ENCODE results near the gene OPN3.

Gene OPN3

GRCh38 chr1:241589521-241589920 lies 50.6 kb downstream of the OPN3 start (continued):
- TF ChIP-seq, protein P1, sequence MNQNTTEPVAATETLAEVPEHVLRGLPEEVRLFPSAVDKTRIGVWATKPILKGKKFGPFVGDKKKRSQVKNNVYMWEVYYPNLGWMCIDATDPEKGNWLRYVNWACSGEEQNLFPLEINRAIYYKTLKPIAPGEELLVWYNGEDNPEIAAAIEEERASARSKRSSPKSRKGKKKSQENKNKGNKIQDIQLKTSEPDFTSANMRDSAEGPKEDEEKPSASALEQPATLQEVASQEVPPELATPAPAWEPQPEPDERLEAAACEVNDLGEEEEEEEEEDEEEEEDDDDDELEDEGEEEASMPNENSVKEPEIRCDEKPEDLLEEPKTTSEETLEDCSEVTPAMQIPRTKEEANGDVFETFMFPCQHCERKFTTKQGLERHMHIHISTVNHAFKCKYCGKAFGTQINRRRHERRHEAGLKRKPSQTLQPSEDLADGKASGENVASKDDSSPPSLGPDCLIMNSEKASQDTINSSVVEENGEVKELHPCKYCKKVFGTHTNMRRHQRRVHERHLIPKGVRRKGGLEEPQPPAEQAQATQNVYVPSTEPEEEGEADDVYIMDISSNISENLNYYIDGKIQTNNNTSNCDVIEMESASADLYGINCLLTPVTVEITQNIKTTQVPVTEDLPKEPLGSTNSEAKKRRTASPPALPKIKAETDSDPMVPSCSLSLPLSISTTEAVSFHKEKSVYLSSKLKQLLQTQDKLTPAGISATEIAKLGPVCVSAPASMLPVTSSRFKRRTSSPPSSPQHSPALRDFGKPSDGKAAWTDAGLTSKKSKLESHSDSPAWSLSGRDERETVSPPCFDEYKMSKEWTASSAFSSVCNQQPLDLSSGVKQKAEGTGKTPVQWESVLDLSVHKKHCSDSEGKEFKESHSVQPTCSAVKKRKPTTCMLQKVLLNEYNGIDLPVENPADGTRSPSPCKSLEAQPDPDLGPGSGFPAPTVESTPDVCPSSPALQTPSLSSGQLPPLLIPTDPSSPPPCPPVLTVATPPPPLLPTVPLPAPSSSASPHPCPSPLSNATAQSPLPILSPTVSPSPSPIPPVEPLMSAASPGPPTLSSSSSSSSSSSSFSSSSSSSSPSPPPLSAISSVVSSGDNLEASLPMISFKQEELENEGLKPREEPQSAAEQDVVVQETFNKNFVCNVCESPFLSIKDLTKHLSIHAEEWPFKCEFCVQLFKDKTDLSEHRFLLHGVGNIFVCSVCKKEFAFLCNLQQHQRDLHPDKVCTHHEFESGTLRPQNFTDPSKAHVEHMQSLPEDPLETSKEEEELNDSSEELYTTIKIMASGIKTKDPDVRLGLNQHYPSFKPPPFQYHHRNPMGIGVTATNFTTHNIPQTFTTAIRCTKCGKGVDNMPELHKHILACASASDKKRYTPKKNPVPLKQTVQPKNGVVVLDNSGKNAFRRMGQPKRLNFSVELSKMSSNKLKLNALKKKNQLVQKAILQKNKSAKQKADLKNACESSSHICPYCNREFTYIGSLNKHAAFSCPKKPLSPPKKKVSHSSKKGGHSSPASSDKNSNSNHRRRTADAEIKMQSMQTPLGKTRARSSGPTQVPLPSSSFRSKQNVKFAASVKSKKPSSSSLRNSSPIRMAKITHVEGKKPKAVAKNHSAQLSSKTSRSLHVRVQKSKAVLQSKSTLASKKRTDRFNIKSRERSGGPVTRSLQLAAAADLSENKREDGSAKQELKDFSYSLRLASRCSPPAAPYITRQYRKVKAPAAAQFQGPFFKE (tag by site-specific recombination; IDR thresholded peaks at IDR 0.05; ENCODE audit: borderline replicate concordance), result no peak
- TF ChIP-seq SCRT1 (tag by site-specific recombination; IDR thresholded peaks at IDR 0.05; ENCODE audit: borderline replicate concordance) (no peak), ZNF24 (tag by site-specific recombination; IDR thresholded peaks at IDR 0.05) (no peak)

- TF ChIP-seq ZNF664 (tag by site-specific recombination; IDR thresholded peaks at IDR 0.05) (no peak), ZNF596 (tag by site-specific recombination; IDR thresholded peaks at IDR 0.05) (no peak), ZSCAN16 (tag by site-specific recombination; IDR thresholded peaks at IDR 0.05) (no peak), BCL11B (tag by site-specific recombination; IDR thresholded peaks at IDR 0.05; ENCODE audit: low read depth) (no peak), ZNF561 (tag by site-specific recombination; IDR thresholded peaks at IDR 0.05; ENCODE audit: borderline replicate concordance) (no peak), BCL11A (tag by site-specific recombination; IDR thresholded peaks at IDR 0.05; ENCODE audit: low read depth) (no peak)
- TF ChIP-seq, protein P2, sequence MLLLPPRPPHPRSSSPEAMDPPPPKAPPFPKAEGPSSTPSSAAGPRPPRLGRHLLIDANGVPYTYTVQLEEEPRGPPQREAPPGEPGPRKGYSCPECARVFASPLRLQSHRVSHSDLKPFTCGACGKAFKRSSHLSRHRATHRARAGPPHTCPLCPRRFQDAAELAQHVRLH (tag by site-specific recombination; IDR thresholded peaks at IDR 0.05), result no peak
- H3K4me1 ChIP-seq (ENCODE audit: control insufficient read depth, insufficient read depth, low read length), result no peaks in the 10 kb centered on the region
- H3K4me3 ChIP-seq (ENCODE audit: low read depth, low read length), result no peak overlapping the region
- H3K36me3 ChIP-seq (ENCODE audit: control insufficient read depth in 2 of 2, insufficient read depth in 1 of 2, low read length in 2 of 2), result no peaks in the 10 kb centered on the region
- no peaks in the 10 kb centered on the region for H3K9me3 ChIP-seq (ENCODE audit: control insufficient read depth, insufficient read depth, low read depth, low read length)
- ChIA-PET CTCF (no interaction called here), POLR2A (no interaction called here)
- H3K27ac ChIP-seq (ENCODE audit: extremely low read depth, low read depth, low read length), result no peak overlapping the region
Measured at GRCh38 chr1:241586905-241587512, 53.2 kb downstream of the OPN3 start.

DNA sequence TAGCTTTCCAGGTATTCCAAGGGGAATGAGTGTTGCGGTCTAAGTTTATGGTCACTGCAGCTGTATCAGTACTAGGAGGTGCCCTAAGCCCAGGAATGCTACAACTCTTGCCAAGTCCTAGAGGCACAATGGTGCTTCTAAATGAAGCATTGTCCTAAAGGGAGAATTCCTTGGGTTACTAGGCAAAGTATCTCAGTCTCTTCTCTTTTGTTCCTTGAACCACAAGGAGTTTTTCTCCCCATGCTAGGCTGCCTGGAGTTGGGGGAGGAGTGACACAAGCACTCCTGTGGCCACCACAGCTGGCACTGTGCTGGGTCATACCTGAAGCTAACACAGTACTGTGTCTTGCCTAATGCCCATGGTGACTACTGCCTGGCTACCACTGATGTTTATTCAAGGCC lies 57.2 kb downstream of the OPN3 start:
- Histone ChIP-seq H3K36me3 (ENCODE audit: control insufficient read depth in 2 of 2, insufficient read depth in 1 of 2, low read length in 2 of 2) (no peaks in the 10 kb centered on the region), H3K27ac (ENCODE audit: extremely low read depth, low read depth, low read length) (no peak overlapping the region), H3K4me1 (ENCODE audit: control insufficient read depth, insufficient read depth, low read length) (no peaks in the 10 kb centered on the region), H3K4me3 (ENCODE audit: low read depth, low read length) (no peak overlapping the region), H3K9me3 (ENCODE audit: control insufficient read depth, insufficient read depth, low read depth, low read length) (no peaks in the 10 kb centered on the region)
- CTCF ChIA-PET, result no interaction called here
- POLR2A ChIA-PET, result no interaction called here
- TF ChIP-seq ZNF112 (tag by site-specific recombination; IDR thresholded peaks at IDR 0.05) (no peak), ZNF830 (tag by site-specific recombination; IDR thresholded peaks at IDR 0.05; ENCODE audit: low read depth) (no peak), ZNF146 (tag by site-specific recombination; IDR thresholded peaks at IDR 0.05) (no peak), ZNF311 (tag by site-specific recombination; IDR thresholded peaks at IDR 0.05; ENCODE audit: borderline replicate concordance) (no peak), ZNF677 (tag by site-specific recombination; IDR thresholded peaks at IDR 0.05) (no peak)
- TF ChIP-seq, protein P3, sequence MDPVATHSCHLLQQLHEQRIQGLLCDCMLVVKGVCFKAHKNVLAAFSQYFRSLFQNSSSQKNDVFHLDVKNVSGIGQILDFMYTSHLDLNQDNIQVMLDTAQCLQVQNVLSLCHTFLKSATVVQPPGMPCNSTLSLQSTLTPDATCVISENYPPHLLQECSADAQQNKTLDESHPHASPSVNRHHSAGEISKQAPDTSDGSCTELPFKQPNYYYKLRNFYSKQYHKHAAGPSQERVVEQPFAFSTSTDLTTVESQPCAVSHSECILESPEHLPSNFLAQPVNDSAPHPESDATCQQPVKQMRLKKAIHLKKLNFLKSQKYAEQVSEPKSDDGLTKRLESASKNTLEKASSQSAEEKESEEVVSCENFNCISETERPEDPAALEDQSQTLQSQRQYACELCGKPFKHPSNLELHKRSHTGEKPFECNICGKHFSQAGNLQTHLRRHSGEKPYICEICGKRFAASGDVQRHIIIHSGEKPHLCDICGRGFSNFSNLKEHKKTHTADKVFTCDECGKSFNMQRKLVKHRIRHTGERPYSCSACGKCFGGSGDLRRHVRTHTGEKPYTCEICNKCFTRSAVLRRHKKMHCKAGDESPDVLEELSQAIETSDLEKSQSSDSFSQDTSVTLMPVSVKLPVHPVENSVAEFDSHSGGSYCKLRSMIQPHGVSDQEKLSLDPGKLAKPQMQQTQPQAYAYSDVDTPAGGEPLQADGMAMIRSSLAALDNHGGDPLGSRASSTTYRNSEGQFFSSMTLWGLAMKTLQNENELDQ (tag by site-specific recombination; IDR thresholded peaks at IDR 0.05; ENCODE audit: low read depth), result no peak
- TF ChIP-seq, protein P4, sequence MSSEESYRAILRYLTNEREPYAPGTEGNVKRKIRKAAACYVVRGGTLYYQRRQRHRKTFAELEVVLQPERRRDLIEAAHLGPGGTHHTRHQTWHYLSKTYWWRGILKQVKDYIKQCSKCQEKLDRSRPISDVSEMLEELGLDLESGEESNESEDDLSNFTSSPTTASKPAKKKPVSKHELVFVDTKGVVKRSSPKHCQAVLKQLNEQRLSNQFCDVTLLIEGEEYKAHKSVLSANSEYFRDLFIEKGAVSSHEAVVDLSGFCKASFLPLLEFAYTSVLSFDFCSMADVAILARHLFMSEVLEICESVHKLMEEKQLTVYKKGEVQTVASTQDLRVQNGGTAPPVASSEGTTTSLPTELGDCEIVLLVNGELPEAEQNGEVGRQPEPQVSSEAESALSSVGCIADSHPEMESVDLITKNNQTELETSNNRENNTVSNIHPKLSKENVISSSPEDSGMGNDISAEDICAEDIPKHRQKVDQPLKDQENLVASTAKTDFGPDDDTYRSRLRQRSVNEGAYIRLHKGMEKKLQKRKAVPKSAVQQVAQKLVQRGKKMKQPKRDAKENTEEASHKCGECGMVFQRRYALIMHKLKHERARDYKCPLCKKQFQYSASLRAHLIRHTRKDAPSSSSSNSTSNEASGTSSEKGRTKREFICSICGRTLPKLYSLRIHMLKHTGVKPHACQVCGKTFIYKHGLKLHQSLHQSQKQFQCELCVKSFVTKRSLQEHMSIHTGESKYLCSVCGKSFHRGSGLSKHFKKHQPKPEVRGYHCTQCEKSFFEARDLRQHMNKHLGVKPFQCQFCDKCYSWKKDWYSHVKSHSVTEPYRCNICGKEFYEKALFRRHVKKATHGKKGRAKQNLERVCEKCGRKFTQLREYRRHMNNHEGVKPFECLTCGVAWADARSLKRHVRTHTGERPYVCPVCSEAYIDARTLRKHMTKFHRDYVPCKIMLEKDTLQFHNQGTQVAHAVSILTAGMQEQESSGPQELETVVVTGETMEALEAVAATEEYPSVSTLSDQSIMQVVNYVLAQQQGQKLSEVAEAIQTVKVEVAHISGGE (tag by site-specific recombination; conservative IDR thresholded peaks at IDR 0.05; ENCODE audit: low read depth), result no peak
- TF ChIP-seq, protein P5, sequence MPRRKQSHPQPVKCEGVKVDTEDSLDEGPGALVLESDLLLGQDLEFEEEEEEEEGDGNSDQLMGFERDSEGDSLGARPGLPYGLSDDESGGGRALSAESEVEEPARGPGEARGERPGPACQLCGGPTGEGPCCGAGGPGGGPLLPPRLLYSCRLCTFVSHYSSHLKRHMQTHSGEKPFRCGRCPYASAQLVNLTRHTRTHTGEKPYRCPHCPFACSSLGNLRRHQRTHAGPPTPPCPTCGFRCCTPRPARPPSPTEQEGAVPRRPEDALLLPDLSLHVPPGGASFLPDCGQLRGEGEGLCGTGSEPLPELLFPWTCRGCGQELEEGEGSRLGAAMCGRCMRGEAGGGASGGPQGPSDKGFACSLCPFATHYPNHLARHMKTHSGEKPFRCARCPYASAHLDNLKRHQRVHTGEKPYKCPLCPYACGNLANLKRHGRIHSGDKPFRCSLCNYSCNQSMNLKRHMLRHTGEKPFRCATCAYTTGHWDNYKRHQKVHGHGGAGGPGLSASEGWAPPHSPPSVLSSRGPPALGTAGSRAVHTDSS (tag by site-specific recombination; IDR thresholded peaks at IDR 0.05), result no peak

Data from HEK293 (cell line).